NCI-H2081 (cell line): ENCODE results near the gene ESM1.
"Not testable (repeated sequence)": the region's sequence is repeated elsewhere in the genome, so short reads cannot be mapped to it uniquely, and the experiment has no call there.

ENCODE experiments used
- DNase-seq, 2 experiments: peaks; one replicate each; lab custom pipeline; 2025; lab: John Stamatoyannopoulos, UW

ESM1 gene, protein sequence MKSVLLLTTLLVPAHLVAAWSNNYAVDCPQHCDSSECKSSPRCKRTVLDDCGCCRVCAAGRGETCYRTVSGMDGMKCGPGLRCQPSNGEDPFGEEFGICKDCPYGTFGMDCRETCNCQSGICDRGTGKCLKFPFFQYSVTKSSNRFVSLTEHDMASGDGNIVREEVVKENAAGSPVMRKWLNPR

DNA sequence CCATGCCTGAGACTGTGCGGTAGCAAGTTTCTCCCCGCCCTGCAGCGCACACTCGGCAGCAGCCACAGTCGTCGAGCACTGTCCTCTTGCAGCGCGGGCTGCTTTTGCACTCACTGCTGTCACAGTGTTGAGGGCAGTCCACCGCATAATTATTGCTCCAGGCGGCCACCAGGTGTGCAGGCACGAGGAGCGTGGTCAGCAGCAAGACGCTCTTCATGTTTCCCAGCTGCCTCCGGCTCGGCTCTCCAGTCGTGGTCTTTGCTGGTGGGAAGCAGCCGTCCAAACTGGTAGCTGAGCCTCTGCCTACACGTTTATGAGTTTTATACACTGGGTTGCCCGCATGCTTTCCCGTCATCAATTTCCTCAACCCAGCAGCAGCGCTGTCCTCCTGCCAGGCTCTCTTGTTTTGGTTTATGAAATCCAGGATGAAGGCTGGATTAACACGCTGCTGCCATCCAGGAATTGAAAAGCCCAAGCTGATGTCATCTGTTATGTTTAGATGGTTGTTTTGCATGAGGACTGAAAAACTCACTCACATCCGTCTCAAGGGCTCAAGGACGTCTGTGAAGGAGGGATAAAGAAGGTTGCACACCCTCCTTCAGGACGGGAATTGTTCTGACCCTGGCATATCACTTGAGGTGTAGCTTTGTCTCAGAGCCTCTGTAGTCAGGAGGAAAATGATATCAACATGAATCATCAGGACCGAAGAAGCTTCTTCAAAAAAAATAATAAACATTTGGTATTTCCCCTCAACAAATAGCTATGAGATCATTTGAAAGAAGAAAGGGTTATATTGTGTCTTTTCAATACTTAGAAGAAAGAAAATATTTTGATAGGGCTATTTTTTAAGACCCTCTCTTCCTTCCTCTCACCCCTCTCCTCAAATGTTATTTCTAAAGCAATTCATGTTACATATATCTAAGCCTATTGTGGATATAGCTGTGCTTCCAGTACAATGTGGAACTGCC, at the start of gene ESM1:
Gene ESM1, minus strand, starts transcription at position 293 of the 968 bp plus-strand sequence. Its CDS starts 76 bp downstream, at position 217.
- no peak for DNase-seq

DNA sequence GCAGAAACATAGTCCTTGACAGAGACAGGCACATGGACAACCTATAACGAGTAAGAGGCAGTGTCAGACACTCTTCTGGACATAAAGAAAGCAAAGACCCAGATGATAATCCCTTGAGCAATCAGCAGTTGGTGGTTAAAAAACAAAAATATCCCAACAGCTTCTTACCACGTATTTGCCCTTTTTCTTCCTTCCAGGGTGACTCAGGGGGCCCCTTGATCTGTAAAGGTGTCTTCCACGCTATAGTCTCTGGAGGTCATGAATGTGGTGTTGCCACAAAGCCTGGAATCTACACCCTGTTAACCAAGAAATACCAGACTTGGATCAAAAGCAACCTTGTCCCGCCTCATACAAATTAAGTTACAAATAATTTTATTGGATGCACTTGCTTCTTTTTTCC, 48.2 kb upstream of the ESM1 start:
- DNase-seq: no peak

DNA sequence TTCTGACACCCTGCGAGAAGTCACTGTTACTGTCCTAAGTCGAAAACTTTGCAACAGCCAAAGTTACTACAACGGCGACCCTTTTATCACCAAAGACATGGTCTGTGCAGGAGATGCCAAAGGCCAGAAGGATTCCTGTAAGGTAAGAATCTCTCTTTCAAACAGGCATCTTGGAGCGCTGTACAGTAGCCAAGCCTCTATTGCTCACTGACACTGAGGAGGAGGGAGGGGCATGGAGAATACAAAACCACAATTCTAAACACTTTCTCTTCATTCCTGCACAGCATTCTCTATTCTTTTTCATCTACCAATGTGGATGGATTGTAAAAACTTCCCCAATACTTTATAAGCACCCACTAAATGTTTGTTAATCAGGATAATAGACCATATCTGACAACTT, 46.1 kb upstream of the ESM1 start:
- no peak for DNase-seq

DNA sequence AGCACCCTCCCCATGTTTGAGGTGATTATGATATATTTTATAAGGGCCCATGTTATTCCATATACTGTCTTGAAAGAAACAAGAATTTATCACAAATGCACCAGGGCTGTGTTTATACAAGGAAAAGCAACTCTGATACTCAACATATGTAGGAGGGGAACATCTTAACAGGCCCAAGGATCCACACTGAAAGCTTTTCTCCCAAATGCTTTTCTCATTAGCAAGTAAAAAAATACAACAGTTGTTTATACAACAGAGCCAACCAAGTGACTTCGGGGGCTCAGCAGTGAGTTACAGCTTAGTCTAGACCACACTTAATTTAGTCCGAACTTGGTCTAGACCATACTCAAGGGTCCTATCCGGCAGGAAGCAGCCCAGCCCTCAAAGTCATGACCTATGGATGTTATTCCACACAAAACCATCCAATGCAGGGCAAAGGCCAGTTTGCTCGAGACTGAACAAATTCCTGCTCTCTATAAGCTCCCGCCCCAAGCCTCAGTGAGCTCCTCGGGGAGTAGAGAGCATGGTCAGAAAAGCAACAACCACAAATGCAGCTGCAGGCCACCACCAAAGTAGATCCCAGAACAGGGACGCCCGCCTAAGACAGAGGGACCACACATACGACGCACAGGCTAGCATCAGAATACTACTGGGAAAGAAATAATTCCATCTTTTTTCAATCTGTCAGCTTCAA, 45.4 kb upstream of the ESM1 start:
- no peak for DNase-seq

DNA sequence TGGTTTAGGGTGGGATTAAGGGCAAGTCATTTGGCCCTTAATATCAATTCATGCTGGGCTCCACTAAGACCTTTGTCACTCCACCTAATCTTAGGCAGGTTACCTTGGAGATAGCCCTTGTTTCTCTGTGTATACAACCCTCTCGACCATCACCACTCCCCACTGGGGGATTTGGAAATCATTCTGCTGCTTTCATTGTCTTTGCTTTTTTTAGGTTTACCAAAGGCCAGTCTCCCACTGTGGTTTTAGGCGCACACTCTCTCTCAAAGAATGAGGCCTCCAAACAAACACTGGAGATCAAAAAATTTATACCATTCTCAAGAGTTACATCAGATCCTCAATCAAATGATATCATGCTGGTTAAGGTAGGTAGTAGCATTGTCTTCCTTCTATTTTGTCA, 44.8 kb upstream of the ESM1 start:
- peak; percentile 1 to 40 for DNase-seq

DNA sequence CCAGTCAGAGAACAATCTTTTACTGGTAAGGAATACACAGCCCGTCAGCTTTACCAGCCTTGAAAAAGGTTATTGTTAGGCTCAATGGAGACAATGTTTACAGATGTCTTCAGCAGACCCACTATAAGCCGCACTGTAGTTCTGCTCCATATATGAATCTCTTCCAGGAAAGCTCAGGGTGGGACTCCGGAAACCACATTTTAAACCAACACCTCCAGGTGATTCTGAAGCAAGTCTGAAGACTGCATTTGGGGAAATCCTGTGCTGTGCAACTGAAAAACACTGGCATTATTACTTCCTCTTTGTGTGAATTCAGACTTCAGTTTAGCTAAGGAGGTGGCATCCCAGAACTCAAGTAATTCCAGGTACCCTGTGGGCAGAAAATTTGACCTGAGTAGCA, 42.2 kb upstream of the ESM1 start:
- DNase-seq: no peak

DNA sequence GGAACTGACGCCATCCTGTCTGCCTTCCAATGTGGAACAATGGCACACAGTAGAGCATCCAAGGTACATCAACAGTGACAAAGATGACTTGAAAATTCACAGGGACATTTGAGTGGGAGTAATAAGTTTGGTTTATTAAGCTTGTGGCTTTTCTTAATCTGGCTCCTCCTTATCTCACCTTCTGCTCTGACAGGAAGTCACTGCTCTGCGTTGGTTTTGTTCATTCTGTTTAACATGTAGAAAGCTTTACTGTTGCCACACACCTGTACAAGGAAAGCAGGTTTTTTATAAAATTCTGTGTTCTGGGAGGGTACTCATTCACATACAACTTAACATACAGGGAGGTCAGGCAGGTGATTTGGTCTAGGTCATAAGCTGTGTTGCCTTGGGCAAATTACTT, 37.1 kb upstream of the ESM1 start:
- DNase-seq: no peak

DNA sequence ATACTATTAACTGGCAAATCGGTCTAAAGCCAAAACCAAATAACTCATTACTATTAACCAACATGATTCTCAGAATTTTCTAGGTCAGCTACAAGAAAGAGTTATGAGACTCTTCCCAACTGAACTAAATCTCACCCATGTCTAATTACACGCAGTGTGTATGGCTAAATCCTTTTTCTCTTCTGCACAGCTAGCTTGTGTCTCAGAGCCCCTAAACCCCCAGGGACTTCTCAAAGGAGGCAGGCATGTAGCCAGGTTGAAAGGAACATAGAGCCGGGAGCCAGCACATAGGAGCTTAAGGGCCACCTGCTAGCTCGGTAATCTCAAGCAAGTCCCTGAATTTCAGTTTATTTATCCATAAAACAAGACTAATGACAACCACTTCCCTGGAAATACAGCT, 36.4 kb upstream of the ESM1 start:
- DNase-seq: no peak

DNA sequence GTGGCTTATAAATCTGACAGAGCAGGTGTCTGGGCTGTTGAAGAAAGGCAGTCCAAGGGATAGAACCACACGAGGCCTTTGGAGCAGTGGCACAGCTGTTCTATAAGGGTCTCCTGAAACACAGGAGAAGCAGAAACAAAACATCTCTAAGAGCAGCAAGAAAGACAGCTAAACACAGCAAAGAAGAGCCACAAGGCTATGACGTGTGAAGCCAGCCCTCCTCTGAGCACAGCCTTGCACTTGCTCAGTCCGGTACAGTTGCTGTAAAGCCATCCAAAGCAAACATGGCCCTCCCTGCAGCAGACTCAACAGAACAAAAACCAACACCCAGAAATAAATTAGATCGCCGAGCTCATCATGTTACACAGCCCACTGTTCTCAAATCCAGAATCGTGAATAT, 36.0 kb upstream of the ESM1 start:
- DNase-seq: no peak

DNA sequence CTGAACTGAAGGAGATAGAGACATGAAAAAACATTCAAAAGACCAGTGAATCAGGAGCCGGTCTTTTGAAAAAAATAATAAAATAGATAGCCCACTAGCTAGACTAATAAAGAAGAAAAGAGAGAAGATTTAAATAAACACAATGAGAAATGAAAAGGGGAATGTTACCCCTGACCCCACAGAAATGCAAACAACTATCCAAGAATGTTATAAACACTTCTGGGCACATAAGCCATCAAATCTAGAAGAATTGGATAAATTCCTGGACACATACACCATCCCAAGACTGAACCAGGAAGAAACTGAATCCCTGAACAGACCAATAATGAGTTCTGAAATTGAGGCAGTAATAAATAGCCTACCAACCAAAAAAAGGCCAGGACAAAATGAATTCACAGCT, 24.8 kb upstream of the ESM1 start:
- DNase-seq: not testable (repeated sequence)

DNA sequence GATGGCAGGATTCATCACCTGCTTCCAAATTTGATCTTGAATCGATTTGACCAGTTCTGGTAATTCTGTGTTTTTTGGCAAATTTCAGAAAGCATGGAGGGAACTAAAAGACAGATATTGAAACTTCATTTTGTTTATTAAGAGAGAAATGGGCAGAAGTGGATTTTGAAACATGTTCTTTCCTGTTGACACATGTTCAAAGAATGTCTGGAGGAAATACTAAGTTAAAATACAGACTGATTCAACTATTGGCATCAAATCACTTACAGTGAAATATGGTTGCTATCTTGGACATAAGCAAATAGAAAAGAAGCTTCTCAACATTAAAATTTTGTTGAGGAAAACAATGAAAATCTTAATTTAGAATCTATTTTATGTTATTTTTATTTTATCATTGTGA, 19.3 kb upstream of the ESM1 start:
- DNase-seq: no peak

DNA sequence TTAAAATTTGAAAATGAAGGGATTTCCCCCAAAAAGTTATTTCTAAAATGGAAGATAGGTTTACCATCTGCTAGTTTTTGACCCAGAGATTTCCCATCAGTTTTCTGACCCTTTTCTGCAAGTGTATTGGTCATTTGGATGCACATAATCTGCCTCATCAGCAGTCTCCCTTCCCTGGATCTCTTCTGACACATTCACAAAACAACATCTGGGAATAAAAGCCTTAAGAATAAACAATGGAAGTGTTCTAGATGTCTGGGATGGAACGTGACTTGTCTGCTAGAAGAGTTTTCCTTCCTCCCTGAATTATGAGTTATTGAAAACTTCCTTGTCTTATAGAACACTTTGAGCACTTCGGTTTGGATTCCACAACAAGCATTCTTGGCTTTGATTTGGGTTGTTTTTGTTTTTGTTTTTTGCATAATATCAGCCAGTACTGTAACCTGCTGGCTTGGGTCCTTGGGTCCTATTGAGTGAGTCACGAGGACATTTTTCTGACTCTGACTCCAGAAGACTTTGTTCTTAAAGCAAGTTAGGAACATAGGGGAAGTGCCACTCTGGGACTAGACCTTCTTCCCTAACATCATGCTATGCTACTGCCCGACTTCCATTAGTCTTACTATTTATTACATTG, 18.2 kb upstream of the ESM1 start:
- DNase-seq: no peak

DNA sequence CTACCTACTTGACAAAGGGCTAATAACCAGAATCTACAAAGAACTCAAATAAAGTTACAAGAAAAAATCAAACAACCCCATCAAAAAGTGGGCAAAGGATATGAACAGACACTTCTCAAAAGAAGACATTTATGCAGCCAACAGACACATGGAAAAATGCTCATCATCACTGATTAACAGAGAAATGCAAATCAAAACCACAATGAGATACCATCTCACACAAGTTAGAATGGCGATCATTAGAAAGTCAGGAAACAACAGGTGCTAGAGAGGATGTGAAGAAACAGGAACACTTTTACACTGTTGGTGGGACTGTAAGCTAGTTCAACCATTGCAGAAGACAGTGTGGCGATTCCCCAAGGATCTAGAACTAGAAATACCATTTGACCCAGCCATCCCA, 16.8 kb upstream of the ESM1 start:
- not testable (repeated sequence) for DNase-seq

DNA sequence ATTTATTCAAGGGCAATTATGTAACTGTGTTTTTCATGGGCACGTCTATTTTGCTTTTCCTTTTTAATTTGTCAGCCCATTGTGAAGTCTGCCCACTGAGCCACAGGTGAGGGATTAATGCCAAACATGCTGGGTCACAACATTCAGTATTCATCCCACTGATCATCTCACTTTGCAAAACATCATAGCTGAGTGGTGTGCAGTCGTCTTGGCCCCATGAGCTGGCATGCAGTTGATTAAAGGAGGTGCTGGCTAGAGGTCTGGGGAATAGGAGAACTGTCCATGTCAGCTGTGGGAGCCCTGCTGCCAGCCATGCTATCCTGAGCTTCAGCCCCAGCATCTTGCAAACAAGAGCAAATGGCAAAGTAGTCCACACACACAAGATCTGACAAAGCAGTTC, 11.7 kb upstream of the ESM1 start:
- DNase-seq: no peak

DNA sequence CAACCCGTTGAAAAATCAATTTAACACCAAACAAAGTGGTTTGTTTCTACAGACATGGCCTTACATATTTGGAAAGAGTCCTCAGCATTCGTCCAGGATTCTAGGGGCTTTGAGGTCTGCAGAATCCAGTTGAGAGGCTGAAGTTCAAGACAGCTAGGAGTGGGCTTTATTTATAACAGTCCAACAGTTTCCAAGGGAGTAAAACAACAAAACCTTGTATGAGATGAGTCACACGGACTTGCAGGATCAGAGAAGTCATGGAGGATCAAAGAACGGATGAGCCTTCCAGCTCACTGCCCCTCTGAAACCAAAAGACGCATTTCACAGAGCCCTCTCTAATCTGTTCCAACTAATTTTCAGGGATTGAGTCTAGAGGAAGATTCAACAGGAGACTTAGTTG, 11.1 kb upstream of the ESM1 start:
- no peak for DNase-seq

DNA sequence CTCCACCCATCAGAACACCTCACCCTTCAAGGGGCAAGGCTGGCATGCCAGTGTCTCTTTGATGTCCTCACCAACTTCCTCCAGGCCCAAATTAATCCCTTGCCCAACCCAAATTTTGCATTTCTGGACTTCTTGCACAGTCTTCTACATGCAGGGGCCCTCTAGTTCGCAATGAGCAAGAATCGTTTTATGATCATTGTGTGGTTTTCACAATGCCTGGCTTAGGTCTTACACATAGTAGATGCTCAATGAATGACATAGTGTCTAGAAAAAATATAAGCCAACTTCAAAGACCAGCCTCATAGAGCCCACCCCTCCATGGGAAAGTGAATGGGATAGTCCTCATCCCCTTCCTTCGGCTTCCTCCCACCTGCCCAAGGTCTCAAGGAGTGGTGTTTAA, 9.8 kb upstream of the ESM1 start:
- DNase-seq: no peak

DNA sequence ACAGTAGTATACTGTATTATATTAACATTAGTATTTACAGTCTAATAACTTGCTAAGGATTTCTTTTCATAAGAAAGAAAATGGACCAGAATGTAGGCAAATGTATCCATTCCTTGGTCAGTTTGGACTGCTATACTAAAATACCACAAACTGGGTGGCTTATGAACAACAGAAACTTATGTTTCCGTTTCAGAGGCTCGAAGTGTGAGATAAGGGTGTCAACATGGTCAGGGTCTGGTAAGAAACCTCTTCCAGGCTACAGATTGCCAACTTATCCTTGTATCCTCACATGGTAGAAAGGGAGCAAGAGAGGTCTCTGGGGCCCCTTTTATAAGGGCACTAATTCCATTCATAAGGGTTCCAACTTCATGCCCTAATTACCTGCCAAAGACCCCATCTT, 9.2 kb upstream of the ESM1 start:
- DNase-seq: no peak

DNA sequence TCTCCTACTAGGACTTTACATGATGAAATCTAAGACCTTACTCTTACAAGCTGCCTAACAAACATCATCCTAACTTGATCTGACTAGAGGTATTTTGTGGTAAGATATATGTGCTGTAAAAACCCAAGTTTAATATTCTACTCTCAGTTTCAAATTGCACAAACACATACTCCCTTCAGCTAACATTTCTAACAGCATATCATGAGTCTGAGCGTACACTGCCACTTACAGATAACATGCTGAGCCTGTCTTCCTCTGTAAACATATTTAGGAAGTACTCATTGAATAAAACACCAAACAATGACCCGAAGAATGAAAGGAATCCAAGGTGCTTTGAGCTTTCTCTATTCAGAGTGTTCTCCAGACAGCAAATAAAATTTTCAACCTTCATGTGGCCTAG, 7.9 kb upstream of the ESM1 start:
- no peak for DNase-seq

DNA sequence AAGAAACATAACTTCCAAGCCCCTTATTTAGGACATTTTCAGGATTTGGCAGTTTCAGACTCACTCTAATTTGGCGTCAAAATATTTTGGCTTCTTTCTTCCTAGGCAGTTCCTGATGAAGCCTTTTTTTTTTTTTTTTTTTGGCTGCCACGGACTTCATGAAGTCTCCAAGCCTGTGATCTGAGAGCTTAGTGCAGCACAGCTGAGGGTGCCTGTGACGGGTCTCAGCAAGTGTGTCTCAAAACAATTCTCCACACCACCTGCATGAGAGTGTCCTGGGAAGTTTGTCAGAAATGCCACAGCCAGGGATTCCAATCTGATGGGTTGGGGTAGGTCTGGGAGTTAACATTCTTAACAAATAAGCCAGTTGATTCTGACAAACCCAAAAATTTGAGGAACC, 6.0 kb upstream of the ESM1 start:
- no peak for DNase-seq

DNA sequence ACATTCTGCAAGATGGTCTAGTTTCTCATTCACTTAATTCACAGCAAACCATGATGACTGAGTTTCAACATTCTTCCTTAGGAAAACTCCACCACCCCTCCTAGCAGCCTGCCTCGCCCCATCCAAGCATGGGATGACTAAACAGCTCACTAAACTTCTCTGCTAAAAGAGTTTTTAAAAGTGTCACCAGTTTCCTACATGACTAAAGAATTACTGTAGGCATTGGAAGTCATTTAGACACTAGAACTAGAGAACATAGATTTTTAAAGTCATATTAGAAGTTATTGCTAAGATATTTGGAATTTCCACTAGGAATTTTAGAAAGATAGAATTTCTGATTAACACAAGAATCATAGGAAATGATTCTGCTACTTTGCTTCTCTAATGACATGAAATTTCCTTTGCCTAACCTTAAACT, 5.5 kb upstream of the ESM1 start:
- no peak for DNase-seq

DNA sequence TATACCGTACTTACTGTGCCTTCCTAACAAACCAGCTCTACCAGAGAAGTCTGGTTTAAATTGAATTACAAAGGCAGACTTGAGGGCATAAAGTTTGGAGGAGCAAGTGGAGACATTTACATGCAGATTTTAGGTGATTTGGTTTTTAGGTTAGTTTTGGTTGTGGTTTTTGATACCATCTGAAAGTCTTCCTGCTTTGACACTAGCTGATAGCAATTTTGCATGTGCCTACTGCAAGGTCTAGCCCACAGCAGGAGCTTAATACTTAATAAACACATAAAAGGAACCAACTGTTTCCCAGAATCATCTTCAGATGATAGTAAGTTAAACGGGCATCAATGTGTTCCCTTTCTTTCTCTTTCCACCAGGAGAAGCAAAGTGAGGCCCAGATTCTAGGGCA, 3.4 kb upstream of the ESM1 start:
- no peak for DNase-seq

DNA sequence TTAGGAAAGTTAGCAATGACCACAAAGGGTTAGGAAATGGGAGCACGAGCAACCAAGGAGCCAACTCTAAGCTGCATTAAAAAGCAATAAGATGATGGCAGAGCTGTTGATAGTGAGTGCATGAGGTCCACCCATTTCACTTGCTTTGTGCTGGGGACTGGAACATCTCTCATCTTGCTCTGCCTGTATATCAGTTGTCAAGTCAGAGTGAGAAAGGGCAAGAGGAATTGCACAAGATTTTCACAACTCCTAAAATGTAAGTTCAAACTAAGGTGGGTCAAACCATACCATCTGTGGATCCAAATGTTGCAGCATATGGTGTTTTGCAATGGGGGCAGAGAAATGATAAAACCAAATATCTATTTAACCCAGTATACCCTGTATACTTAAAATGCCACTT, 2.8 kb upstream of the ESM1 start:
- no peak for DNase-seq

DNA sequence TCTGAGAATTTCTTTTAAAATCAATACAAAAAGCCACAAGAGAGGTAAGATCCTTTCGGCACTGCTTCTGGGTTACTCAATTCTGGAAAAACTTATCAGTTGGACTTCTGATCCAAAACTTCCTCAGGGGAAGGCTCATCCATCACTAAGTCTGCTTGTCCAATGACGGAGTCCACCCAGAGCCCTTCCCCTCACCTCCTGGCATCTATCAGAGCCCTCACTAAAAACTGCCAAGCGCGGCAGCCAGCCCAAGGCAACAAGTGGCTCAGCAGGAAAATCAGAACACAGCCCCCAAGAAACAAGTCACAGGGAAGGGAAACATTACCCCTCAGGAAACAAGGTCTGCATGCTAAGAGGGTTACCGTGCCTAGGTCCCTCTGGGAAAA, 869 bp upstream of the ESM1 start:
- no peak for DNase-seq
